ENCODE results near the gene DIO1.

DIO1 gene

GRCh38 chr1:53893999-53894636 is at the start of gene DIO1:
Gene DIO1, plus strand, starts transcription at chr1:53894187. Its CDS starts 24 bp downstream, at chr1:53894211.
- Histone ChIP-seq H3K4me3 (no peak within 1 kb of the TSS), H3K27ac (no peak within 1 kb of the TSS)
- DNase-seq (ENCODE audit: low spot score) = no peak
- TF ChIP-seq CTCF (IDR thresholded peaks at IDR 0.05) = no peak

- H3K27ac ChIP-seq = no peak overlapping the region
- H3K4me3 ChIP-seq = no peak overlapping the region
- no peak for TF ChIP-seq CTCF (IDR thresholded peaks at IDR 0.05)
- DNase-seq (ENCODE audit: low spot score) = no peak
Measured at GRCh38 chr1:53847980-53848379, 46.0 kb upstream of the DIO1 start.

GRCh38 chr1:53850082-53850673 is 43.8 kb upstream of the DIO1 start:
- Histone ChIP-seq H3K27ac (no peak overlapping the region), H3K4me3 (no peak overlapping the region)
- no peak for DNase-seq (ENCODE audit: low spot score)
- TF ChIP-seq CTCF (IDR thresholded peaks at IDR 0.05) = no peak

GRCh38 chr1:53851571-53852285 is 42.3 kb upstream of the DIO1 start:
- H3K27ac ChIP-seq = no peak overlapping the region
- no peak for DNase-seq (ENCODE audit: low spot score)

GRCh38 chr1:53860967-53861411 is 33.0 kb upstream of the DIO1 start:
- Histone ChIP-seq H3K27ac (no peak overlapping the region), H3K4me3 (no peak overlapping the region)
- TF ChIP-seq CTCF (IDR thresholded peaks at IDR 0.05) = peak; percentile 65
- DNase-seq (ENCODE audit: low spot score) = no peak

More at GRCh38 chr1:53851571-53852285, 42.3 kb upstream of the DIO1 start:
- H3K4me3 ChIP-seq = no peak overlapping the region
- TF ChIP-seq CTCF (IDR thresholded peaks at IDR 0.05) = no peak

GRCh38 chr1:53862507-53862906 is 31.5 kb upstream of the DIO1 start:
- DNase-seq (ENCODE audit: low spot score) = no peak
- H3K27ac ChIP-seq = no peak overlapping the region
- no peak overlapping the region for H3K4me3 ChIP-seq
- TF ChIP-seq CTCF (IDR thresholded peaks at IDR 0.05) = no peak
